Measurements from ENCODE around the gene F12. TPM values are rescaled to one million over a fixed set of nuclear protein-coding genes. Genes with fewer than 3 reads are reported as not detected.

The F12 gene
- 0.40 and 1.0 TPM in 2 replicates for total RNA-seq

GRCh38 chr5:177409043-177409801 lies at the start of gene F12:
F12 (minus strand) TSS chr5:177409564; CDS start chr5:177409527, 37 bp downstream.

GRCh38 chr5:177446200-177447065 lies 37.1 kb upstream of the F12 start, which contains the start of gene PRR7:
PRR7 (plus strand) TSS chr5:177446814; CDS start chr5:177455068, 8,254 bp downstream.

GRCh38 chr5:177426566-177427210 lies 17.3 kb upstream of the F12 start, which contains the start of gene GRK6:
GRK6 (plus strand) TSS chr5:177426676; CDS start chr5:177426846, 170 bp downstream.

GRCh38 chr5:177399997-177400868 lies 9.1 kb downstream of the F12 start, which contains the start of gene PFN3:
PFN3 (minus strand) TSS chr5:177400661; CDS start chr5:177400576, 85 bp downstream.

GRCh38 chr5:177384134-177384533 lies 25.2 kb downstream of the F12 start, which contains the start of gene SLC34A1:
SLC34A1 (plus strand) TSS chr5:177384434; CDS start chr5:177385742, 1,308 bp downstream.

GRCh38 chr5:177357459-177358351 lies 51.7 kb downstream of the F12 start, which contains the start of gene RGS14:
RGS14 (plus strand) TSS chr5:177357924; CDS start chr5:177358025, 101 bp downstream.

Other genes starting within 250 kb of the F12 start
- 20.2 and 45.6 TPM in 2 replicates for gene RAB24, start 105.8 kb downstream of the F12 start, total RNA-seq
- 69.7 and 176 TPM in 2 replicates for gene PRELID1, start 105.8 kb downstream of the F12 start, total RNA-seq
- 21.7 and 30.7 TPM in 2 replicates for gene MXD3, start 97.7 kb downstream of the F12 start, total RNA-seq
- gene LMAN2, start 57.9 kb downstream of the F12 start, total RNA-seq: 289 and 319 TPM in 2 replicates
- 3.9 and 10.3 TPM in 2 replicates for gene RGS14, start 51.6 kb downstream of the F12 start, total RNA-seq
- gene SLC34A1, start 25.1 kb downstream of the F12 start, total RNA-seq: not detected in 2 replicates
- not detected in 2 replicates for gene PFN3, start 8.9 kb downstream of the F12 start, total RNA-seq
- 19.8 and 37.6 TPM in 2 replicates for gene GRK6, start 17.1 kb upstream of the F12 start, total RNA-seq
- 9.3 and 10.0 TPM in 2 replicates for gene PRR7, start 37.2 kb upstream of the F12 start, total RNA-seq
- 125 and 211 TPM in 2 replicates for gene DBN1, start 64.1 kb upstream of the F12 start, total RNA-seq
- gene PDLIM7, start 88.0 kb upstream of the F12 start, total RNA-seq: 216 and 501 TPM in 2 replicates
- 0.91 and 1.5 TPM in 2 replicates for gene DOK3, start 100.3 kb upstream of the F12 start, total RNA-seq
- 92.1 and 136 TPM in 2 replicates for gene DDX41, start 107.4 kb upstream of the F12 start, total RNA-seq
- 16.0 and 77.8 TPM in 2 replicates for gene FAM193B, start 145.0 kb upstream of the F12 start, total RNA-seq
- 172 and 235 TPM in 2 replicates for gene TMED9, start 182.6 kb upstream of the F12 start, total RNA-seq
- gene B4GALT7, start 190.6 kb upstream of the F12 start, total RNA-seq: 27.5 and 47.4 TPM in 2 replicates

Data from epithelial cell of alveolus of lung (primary cell).